ENCODE data around the gene HYLS1.

HYLS1 gene

DNA sequence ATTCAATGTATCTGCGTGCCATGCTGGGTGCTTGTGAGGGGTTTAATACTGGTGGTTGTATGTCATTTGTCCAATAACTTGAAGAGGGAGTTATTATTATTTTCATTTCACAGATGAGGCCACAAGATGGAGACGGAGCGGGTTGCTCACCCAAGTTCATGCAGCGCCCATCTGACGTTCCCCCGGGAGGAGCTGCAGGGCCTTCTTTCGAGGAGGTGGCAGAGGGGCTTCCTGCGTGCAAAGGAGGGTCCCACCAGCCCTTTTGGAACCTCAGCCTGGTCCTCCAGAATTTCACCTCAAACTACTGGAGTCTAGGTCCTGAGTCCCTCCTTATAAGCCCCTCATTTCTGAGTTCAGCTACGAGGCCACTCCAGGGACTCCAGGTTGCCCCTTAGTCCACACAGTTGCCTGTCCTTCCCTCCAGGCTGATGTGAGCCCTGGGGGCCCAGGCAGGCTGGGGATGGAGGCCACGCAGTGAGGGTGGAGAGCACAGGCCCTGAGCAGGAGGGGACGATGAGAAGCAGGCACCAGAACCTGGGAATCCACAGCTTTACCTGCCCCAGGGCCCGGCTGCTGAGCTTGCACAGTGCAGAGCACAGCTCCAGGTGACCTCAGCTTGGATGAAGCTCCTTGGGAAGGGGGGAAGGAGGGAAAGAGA lies 55.4 kb downstream of the HYLS1 start:
- Histone ChIP-seq H2AFZ (ENCODE audit: low read depth, low read length) (no peak overlapping the region), H3K27ac (ENCODE audit: low read length) (no peak overlapping the region), H3K79me2 (ENCODE audit: insufficient read depth, low read length) (no peaks in the 10 kb centered on the region), H3K4me3 (ENCODE audit: low read depth in 1 of 2, low read length in 2 of 2) (no peak overlapping the region), H3K27me3 (ENCODE audit: insufficient read depth, low read length, poor library complexity) (no peaks in the 10 kb centered on the region), H3K9ac (ENCODE audit: low read depth, low read length) (no peak overlapping the region), H4K20me1 (ENCODE audit: insufficient read depth, low read length) (no peaks in the 10 kb centered on the region), H3K4me1 (ENCODE audit: insufficient read depth, low read length) (peaks cover 8% of the 10 kb centered on the region), H3K9me3 (ENCODE audit: insufficient read depth, low read length, severe bottlenecking) (no peaks in the 10 kb centered on the region), H3K36me3 (ENCODE audit: insufficient read depth, low read length) (no peaks in the 10 kb centered on the region), H3K4me2 (ENCODE audit: insufficient read depth, low read length) (no peak overlapping the region)
- no peak for DNase-seq
- TF ChIP-seq EZH2 (IDR thresholded peaks at IDR 0.05; ENCODE audit: borderline replicate concordance, low read depth, low read length, severe bottlenecking) = no peak
- TF ChIP-seq, protein P1, sequence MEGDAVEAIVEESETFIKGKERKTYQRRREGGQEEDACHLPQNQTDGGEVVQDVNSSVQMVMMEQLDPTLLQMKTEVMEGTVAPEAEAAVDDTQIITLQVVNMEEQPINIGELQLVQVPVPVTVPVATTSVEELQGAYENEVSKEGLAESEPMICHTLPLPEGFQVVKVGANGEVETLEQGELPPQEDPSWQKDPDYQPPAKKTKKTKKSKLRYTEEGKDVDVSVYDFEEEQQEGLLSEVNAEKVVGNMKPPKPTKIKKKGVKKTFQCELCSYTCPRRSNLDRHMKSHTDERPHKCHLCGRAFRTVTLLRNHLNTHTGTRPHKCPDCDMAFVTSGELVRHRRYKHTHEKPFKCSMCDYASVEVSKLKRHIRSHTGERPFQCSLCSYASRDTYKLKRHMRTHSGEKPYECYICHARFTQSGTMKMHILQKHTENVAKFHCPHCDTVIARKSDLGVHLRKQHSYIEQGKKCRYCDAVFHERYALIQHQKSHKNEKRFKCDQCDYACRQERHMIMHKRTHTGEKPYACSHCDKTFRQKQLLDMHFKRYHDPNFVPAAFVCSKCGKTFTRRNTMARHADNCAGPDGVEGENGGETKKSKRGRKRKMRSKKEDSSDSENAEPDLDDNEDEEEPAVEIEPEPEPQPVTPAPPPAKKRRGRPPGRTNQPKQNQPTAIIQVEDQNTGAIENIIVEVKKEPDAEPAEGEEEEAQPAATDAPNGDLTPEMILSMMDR (IDR thresholded peaks at IDR 0.05; ENCODE audit: borderline replicate concordance, extremely low read depth, low read length, poor library complexity, severe bottlenecking) = no peak
- no peak for ATAC-seq (ENCODE audit: insufficient read depth, low read depth)

DNA sequence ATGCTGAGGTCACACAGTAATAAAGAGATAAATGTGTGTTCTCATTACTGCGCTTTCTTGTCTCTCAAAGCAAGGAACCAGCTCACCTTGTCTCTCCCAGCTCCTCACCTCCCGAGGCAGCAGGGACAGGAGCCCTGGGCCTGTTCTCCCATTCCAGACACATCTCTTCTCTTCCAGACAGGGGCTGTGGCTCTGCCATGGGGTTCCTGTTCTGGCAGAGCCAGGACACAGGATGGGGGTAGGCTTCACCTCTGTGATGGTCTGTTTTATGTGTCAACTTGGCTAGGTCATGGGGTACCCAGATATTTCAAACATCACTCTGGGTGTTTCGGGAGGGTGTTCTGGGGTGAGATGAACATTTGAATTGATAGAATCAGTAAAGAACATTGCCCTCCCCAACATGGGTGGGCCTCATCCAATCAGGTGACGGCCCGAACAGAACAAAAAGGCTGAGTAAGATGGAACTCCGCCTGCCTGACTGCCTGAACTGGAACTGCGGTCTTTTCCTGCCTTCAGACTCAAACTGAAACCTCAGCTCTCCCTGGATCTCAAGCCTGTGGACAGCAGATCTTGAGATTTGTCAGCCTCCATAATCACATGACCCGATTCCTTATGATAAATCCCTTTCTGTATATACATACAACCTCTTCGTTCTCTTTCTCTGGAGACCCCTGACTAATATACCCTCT lies 56.3 kb downstream of the HYLS1 start:
- Histone ChIP-seq H3K4me1 (ENCODE audit: insufficient read depth, low read length) (peaks cover under 1% of the 10 kb centered on the region; the same call in 1 of the 2 replicates), H3K79me2 (ENCODE audit: insufficient read depth, low read length) (no peaks in the 10 kb centered on the region), H4K20me1 (ENCODE audit: insufficient read depth, low read length) (no peaks in the 10 kb centered on the region), H3K9me3 (ENCODE audit: insufficient read depth, low read length, severe bottlenecking) (no peaks in the 10 kb centered on the region), H3K27ac (ENCODE audit: low read length) (no peak overlapping the region), H3K36me3 (ENCODE audit: insufficient read depth, low read length) (no peaks in the 10 kb centered on the region), H3K4me3 (ENCODE audit: low read depth in 1 of 2, low read length in 2 of 2) (no peak overlapping the region), H2AFZ (ENCODE audit: low read depth, low read length) (no peak overlapping the region), H3K27me3 (ENCODE audit: insufficient read depth, low read length, poor library complexity) (no peaks in the 10 kb centered on the region), H3K4me2 (ENCODE audit: insufficient read depth, low read length) (no peak overlapping the region), H3K9ac (ENCODE audit: low read depth, low read length) (no peak overlapping the region)
- no peak for TF ChIP-seq EZH2 (IDR thresholded peaks at IDR 0.05; ENCODE audit: borderline replicate concordance, low read depth, low read length, severe bottlenecking)
- TF ChIP-seq, protein P1 (IDR thresholded peaks at IDR 0.05; ENCODE audit: borderline replicate concordance, extremely low read depth, low read length, poor library complexity, severe bottlenecking) = no peak
- no peak for DNase-seq
- no peak for ATAC-seq (ENCODE audit: insufficient read depth, low read depth)

DNA sequence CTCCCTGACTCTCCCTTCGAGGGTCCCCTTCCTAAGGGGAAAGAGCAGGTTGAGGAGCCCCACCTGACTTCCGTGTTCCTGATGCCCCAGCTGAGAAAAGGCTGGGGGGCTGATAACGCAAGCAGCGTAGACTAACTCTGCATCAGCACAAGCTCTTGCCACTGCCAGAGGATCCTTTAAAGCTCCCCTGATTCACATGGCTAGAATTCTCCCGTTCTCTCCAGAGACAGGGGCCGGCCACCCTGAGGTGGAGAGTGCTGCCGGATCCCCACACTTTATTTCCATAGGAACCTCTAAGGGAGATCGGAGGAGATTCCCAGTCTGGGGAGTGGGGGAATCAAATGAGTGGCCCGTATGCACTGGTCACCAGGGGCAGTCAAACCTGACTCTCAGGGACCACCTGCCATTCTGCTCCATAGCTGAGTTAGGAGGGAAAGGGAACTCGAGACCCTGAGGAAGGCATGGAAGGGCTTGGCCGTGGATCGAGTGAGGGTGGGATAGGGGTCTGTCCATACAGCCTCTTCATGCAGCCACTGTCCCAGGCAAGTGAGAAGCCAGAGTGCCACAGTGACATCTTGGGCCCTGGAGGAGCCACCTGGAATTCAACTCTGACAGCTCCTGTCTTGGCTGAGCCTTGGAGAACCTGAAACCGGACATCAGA lies 57.0 kb downstream of the HYLS1 start:
- no peak overlapping the region for H3K9ac ChIP-seq (ENCODE audit: low read depth, low read length)
- no peak overlapping the region for H3K4me3 ChIP-seq (ENCODE audit: low read depth in 1 of 2, low read length in 2 of 2)
- H3K36me3 ChIP-seq (ENCODE audit: insufficient read depth, low read length) = no peaks in the 10 kb centered on the region
- DNase-seq = no peak
- no peaks in the 10 kb centered on the region for H4K20me1 ChIP-seq (ENCODE audit: insufficient read depth, low read length)
- H3K27me3 ChIP-seq (ENCODE audit: insufficient read depth, low read length, poor library complexity) = no peaks in the 10 kb centered on the region
- no peak overlapping the region for H3K4me2 ChIP-seq (ENCODE audit: insufficient read depth, low read length)
- H3K79me2 ChIP-seq (ENCODE audit: insufficient read depth, low read length) = no peaks in the 10 kb centered on the region
- H2AFZ ChIP-seq (ENCODE audit: low read depth, low read length) = no peak overlapping the region
- no peaks in the 10 kb centered on the region; the same call in 1 of the 2 replicates for H3K4me1 ChIP-seq (ENCODE audit: insufficient read depth, low read length)
- no peaks in the 10 kb centered on the region for H3K9me3 ChIP-seq (ENCODE audit: insufficient read depth, low read length, severe bottlenecking)
- TF ChIP-seq EZH2 (IDR thresholded peaks at IDR 0.05; ENCODE audit: borderline replicate concordance, low read depth, low read length, severe bottlenecking) = no peak
- TF ChIP-seq, protein P1 (IDR thresholded peaks at IDR 0.05; ENCODE audit: borderline replicate concordance, extremely low read depth, low read length, poor library complexity, severe bottlenecking) = no peak
- H3K27ac ChIP-seq (ENCODE audit: low read length) = no peak overlapping the region
- ATAC-seq (ENCODE audit: insufficient read depth, low read depth) = no peak
